Esophagus squamous epithelium (tissue), 4 donors: ENCODE measurements around the gene LYZL1.
"Not testable (repeated sequence)": the region's sequence is repeated elsewhere in the genome, so short reads cannot be mapped to it uniquely, and the experiment has no call there.

Source experiments
- CTCF ChIP-seq, 6 experiments: fragments of 450-650 bp in 4 of 6; fragments of 200-600 bp in 2 of 6; sonication (generic) in 2 of 6; IDR thresholded peaks; one replicate each; pipeline ENCODE4 v1.5.1; 2016 to 2019; ENCODE audit warnings: antibody characterized with exemption in 6 of 6, mild to moderate bottlenecking in 4 of 6, moderate library complexity in 4 of 6
- POLR2A ChIP-seq, 4 donors: fragments of 450-650 bp; IDR thresholded peaks; one replicate each; pipeline ENCODE4 v1.6.1; 2017; ENCODE audit warnings: antibody characterized with exemption in 4 of 4, mild to moderate bottlenecking in 4 of 4, moderate library complexity in 3 of 4

GRCh38 chr10:29291561-29291960 is 2.7 kb downstream of the LYZL1 start:
- not testable (repeated sequence) for TF ChIP-seq CTCF, POLR2A (IDR thresholded peaks at IDR 0.05)
